ENCODE results near the gene PCK1. TPM values are rescaled to one million over a fixed set of nuclear protein-coding genes. Genes with fewer than 3 reads are reported as not detected.

Gene PCK1
- total RNA-seq, 4 donors from 2014 or later: 0.56 to 3.4 (median 2.2) TPM

GRCh38 chr20:57559658-57560553, 1.0 kb upstream of the PCK1 start:
- no peak for DNase-seq
- no peaks in the 10 kb centered on the region for H3K27me3 ChIP-seq
- no peaks in the 10 kb centered on the region for H3K36me3 ChIP-seq
- no peaks in the 10 kb centered on the region for H3K9me3 ChIP-seq
- no peak overlapping the region for H3K27ac ChIP-seq
- no peak overlapping the region for H3K4me3 ChIP-seq (replicated peaks in 1 of 3)
- WGBS, 2 donors: 84 to 86% methylated on average over 7 to 8 of the region's 8 CpGs
- TF ChIP-seq POLR2A (IDR thresholded peaks at IDR 0.05) (no peak), CTCF (IDR thresholded peaks at IDR 0.05) (no peak)
- intact Hi-C loops (cut with DNase I): no loop called here
- peaks cover 7 to 8% of the 10 kb centered on the region in 2 donors for H3K4me1 ChIP-seq

GRCh38 chr20:57561356-57562279, 708 bp downstream of the PCK1 start:
- no peaks in the 10 kb centered on the region for H3K36me3 ChIP-seq
- no peaks in the 10 kb centered on the region for H3K9me3 ChIP-seq
- peaks cover 7 to 8% of the 10 kb centered on the region in 2 donors for H3K4me1 ChIP-seq
- H3K27me3 ChIP-seq: no peaks in the 10 kb centered on the region
- TF ChIP-seq CTCF (IDR thresholded peaks at IDR 0.05): no peak
- TF ChIP-seq POLR2A (IDR thresholded peaks at IDR 0.05): no peak
- DNase-seq: no peak
- no peak overlapping the region for H3K27ac ChIP-seq
- WGBS, 2 donors: 64 to 67% methylated on average over 24 of the region's 24 CpGs
- intact Hi-C loops (cut with DNase I): no loop called here
- H3K4me3 ChIP-seq (replicated peaks in 1 of 3): no peak overlapping the region

- H3K27ac ChIP-seq: no peak overlapping the region
- H3K4me3 ChIP-seq (replicated peaks in 1 of 3): no peak overlapping the region
- no peaks in the 10 kb centered on the region for H3K27me3 ChIP-seq
- 94% methylated on average over 24 to 35 of the region's 35 CpGs for WGBS, 2 donors
- intact Hi-C loops (cut with DNase I): no loop called here
- H3K4me1 ChIP-seq: peaks cover 7 to 8% of the 10 kb centered on the region in 2 donors
- no peak for TF ChIP-seq CTCF (IDR thresholded peaks at IDR 0.05)
- no peak for TF ChIP-seq POLR2A (IDR thresholded peaks at IDR 0.05)
- no peaks in the 10 kb centered on the region for H3K36me3 ChIP-seq
- no peaks in the 10 kb centered on the region for H3K9me3 ChIP-seq
- DNase-seq: no peak
Observed at GRCh38 chr20:57562541-57563465, 1.9 kb downstream of the PCK1 start.

GRCh38 chr20:57563522-57563921, 2.6 kb downstream of the PCK1 start:
- Histone ChIP-seq H3K36me3 (no peaks in the 10 kb centered on the region), H3K9me3 (no peaks in the 10 kb centered on the region), H3K4me1 (peaks cover 7 to 8% of the 10 kb centered on the region in 2 donors), H3K4me3 (replicated peaks in 1 of 3) (no peak overlapping the region), H3K27me3 (no peaks in the 10 kb centered on the region), H3K27ac (no peak overlapping the region)
- intact Hi-C loops (cut with DNase I): no loop called here
- WGBS, 2 donors: 92 to 97% methylated on average over 12 of the region's 12 CpGs
- no peak for DNase-seq
- TF ChIP-seq POLR2A (IDR thresholded peaks at IDR 0.05): no peak
- no peak for TF ChIP-seq CTCF (IDR thresholded peaks at IDR 0.05)
